Ascending aorta (tissue), 2 donors: ENCODE data around the gene KDM2A. TPM values are rescaled to one million over a fixed set of nuclear protein-coding genes. Genes with fewer than 3 reads are reported as not detected.

Experiments used
- DNase-seq, 2 donors: peaks; one replicate each; pipeline ENCODE4 v3.0.0-alpha.2; 2019; ENCODE audit warnings: low spot score in 2 of 2
- H3K27ac ChIP-seq, 2 donors: fragments of 200-600 bp; sonication (generic); one replicate each; pipeline ENCODE4 v1.5.1; 2016 to 2017; ENCODE audit warnings: mild to moderate bottlenecking in 1 of 2
- H3K27me3 ChIP-seq: fragments of 200-600 bp; sonication (generic); one replicate; pipeline ENCODE4 v1.5.1; 2017
- H3K36me3 ChIP-seq, 2 donors: fragments of 200-600 bp; sonication (generic); one replicate each; pipeline ENCODE4 v1.5.1; 2016
- H3K4me1 ChIP-seq, 2 donors: fragments of 200-600 bp; sonication (generic); one replicate each; pipeline ENCODE4 v1.5.1; 2016 to 2017; ENCODE audit warnings: mild to moderate bottlenecking in 1 of 2
- H3K4me3 ChIP-seq, 2 donors: fragments of 200-600 bp; sonication (generic); one replicate each; pipeline ENCODE4 v1.5.1; 2016 to 2017; ENCODE audit warnings: mild to moderate bottlenecking in 1 of 2
- H3K9me3 ChIP-seq, 2 donors: fragments of 200-600 bp; sonication (generic); one replicate each; pipeline ENCODE4 v1.5.1; 2016
- CTCF ChIP-seq, 3 experiments: fragments of 200-600 bp in 2 of 3; fragments of 450-650 bp in 1 of 3; sonication (generic) in 2 of 3; IDR thresholded peaks; one replicate each; pipeline ENCODE4 v1.5.1; 2016 to 2019; ENCODE audit warnings: antibody characterized with exemption in 3 of 3, mild to moderate bottlenecking in 1 of 3, moderate library complexity in 1 of 3
- intact Hi-C: fragments of 100-400 bp; cut with DNase I; formaldehyde crosslinking; loops from one replicate; pipeline ENCODE4 v1.15.1; 2023
- total RNA-seq: library from RNA; depleted of rRNA; stranded (reverse); fragments of >200 nt; gene quantifications from one replicate; pipeline ENCODE4 v1.1.0, GENCODE V29; 2016

KDM2A gene
- total RNA-seq, 1 donor from 2014 or later: 129 TPM

GRCh38 chr11:67240576-67241389 lies 121.7 kb downstream of the KDM2A start:
- H3K4me3 ChIP-seq: peak overlapping the region; percentile 77 to 79
- peaks cover 7 to 29% of the 10 kb centered on the region in 2 donors for H3K4me1 ChIP-seq
- H3K27ac ChIP-seq: peak overlapping the region; percentile 94 to 96
- peak in 1 of 2 donors; percentile 87 for DNase-seq
- H3K9me3 ChIP-seq: no peaks in the 10 kb centered on the region
- H3K27me3 ChIP-seq: no peaks in the 10 kb centered on the region
- intact Hi-C loops: loop anchor here (2.0 kb wide), 1 partner anchor 48 kb away; the partner anchor contains the start of gene ANKRD13D
- peak in 1 of 3 experiments; percentile 11 for TF ChIP-seq CTCF (IDR thresholded peaks at IDR 0.05)
- H3K36me3 ChIP-seq: peaks cover 13 to 29% of the 10 kb centered on the region in 2 donors

- no peak for TF ChIP-seq CTCF (IDR thresholded peaks at IDR 0.05)
- DNase-seq: no peak
- Histone ChIP-seq H3K9me3 (no peaks in the 10 kb centered on the region), H3K36me3 (peaks cover 24 to 43% of the 10 kb centered on the region in 2 donors), H3K27ac (no peak overlapping the region), H3K4me1 (peaks cover 7 to 29% of the 10 kb centered on the region in 2 donors), H3K27me3 (no peaks in the 10 kb centered on the region), H3K4me3 (peak overlapping the region in 1 of 2 donors; percentile 79)
- intact Hi-C loops: no loop called here
These were observed 123.5 kb downstream of the KDM2A start for GRCh38 chr11:67242548-67242947.

GRCh38 chr11:67243051-67243450 lies 124.0 kb downstream of the KDM2A start:
- Histone ChIP-seq H3K27me3 (no peaks in the 10 kb centered on the region), H3K36me3 (peaks cover 29 to 48% of the 10 kb centered on the region in 2 donors), H3K9me3 (no peaks in the 10 kb centered on the region), H3K4me3 (no peak overlapping the region), H3K4me1 (peaks cover 7 to 29% of the 10 kb centered on the region in 2 donors), H3K27ac (no peak overlapping the region)
- DNase-seq: no peak
- intact Hi-C loops: no loop called here
- no peak for TF ChIP-seq CTCF (IDR thresholded peaks at IDR 0.05)

GRCh38 chr11:67245046-67245445 lies 126.0 kb downstream of the KDM2A start:
- Histone ChIP-seq H3K36me3 (peaks cover 49 to 68% of the 10 kb centered on the region in 2 donors), H3K27me3 (no peaks in the 10 kb centered on the region), H3K4me1 (peaks cover 4 to 21% of the 10 kb centered on the region in 2 donors), H3K27ac (no peak overlapping the region), H3K9me3 (no peaks in the 10 kb centered on the region), H3K4me3 (no peak overlapping the region)
- DNase-seq: no peak
- intact Hi-C loops: no loop called here
- TF ChIP-seq CTCF (IDR thresholded peaks at IDR 0.05): no peak

GRCh38 chr11:67247946-67248550 lies 129.0 kb downstream of the KDM2A start:
- Histone ChIP-seq H3K9me3 (no peaks in the 10 kb centered on the region), H3K4me3 (no peak overlapping the region), H3K36me3 (peaks cover 77 to 97% of the 10 kb centered on the region in 2 donors), H3K27ac (no peak overlapping the region), H3K27me3 (no peaks in the 10 kb centered on the region), H3K4me1 (peaks cover 0 to 2% of the 10 kb centered on the region in 2 donors)
- intact Hi-C loops: no loop called here
- no peak for TF ChIP-seq CTCF (IDR thresholded peaks at IDR 0.05)
- DNase-seq: no peak
